Right renal cortex interstitium (tissue), 3 donors: Measurements from ENCODE around the gene TXNIP. TPM values are rescaled to one million over a fixed set of nuclear protein-coding genes. Genes with fewer than 3 reads are reported as not detected.

Source experiments
- DNase-seq, 3 donors: peaks; one replicate each; pipeline ENCODE4 v3.0.0-alpha.2; 2013; ENCODE audit warnings: low read depth in 3 of 3, low spot score in 2 of 3
- polyA plus RNA-seq, 3 donors: library from polyadenylated mRNA; unstranded; fragments of 120-200 nt; gene quantifications; one replicate each; pipeline ENCODE4 v1.2.1, GENCODE V29; 2013; ENCODE audit not compliant: insufficient read length in 3 of 3

The TXNIP gene
- polyA plus RNA-seq, 3 donors, result 417 to 557 (median 478) TPM

- DNase-seq, result no peak
Measured at GRCh38 chr1:145946477-145946986, 49.8 kb downstream of the TXNIP start.

- DNase-seq, result no peak
Measured at GRCh38 chr1:145944532-145944931, 51.8 kb downstream of the TXNIP start.

- no peak for DNase-seq
Measured at GRCh38 chr1:145942871-145943270, 53.5 kb downstream of the TXNIP start.

Other genes with a start within 250 kb of the TXNIP start
- 10 to 100 TPM; 14.0 to 15.5 (median 14.8) TPM for gene RNF115, start 172.5 kb downstream of the TXNIP start, polyA plus RNA-seq
- 10 to 100 TPM; 34.4 to 39.1 (median 37.7) TPM for gene POLR3C, start 172.4 kb downstream of the TXNIP start, polyA plus RNA-seq
- 1 to 10 TPM; 5.4 to 7.2 (median 5.4) TPM for gene NUDT17, start 150.9 kb downstream of the TXNIP start, polyA plus RNA-seq
- 10 to 100 TPM; 39.8 to 46.3 (median 41.5) TPM for gene PIAS3, start 137.5 kb downstream of the TXNIP start, polyA plus RNA-seq
- 1 to 10 TPM; 2.1 to 2.6 (median 2.2) TPM for gene ANKRD35, start 110.7 kb downstream of the TXNIP start, polyA plus RNA-seq
- gene ITGA10, start 86.5 kb downstream of the TXNIP start, polyA plus RNA-seq, result under 1 TPM; 0.59 to 0.90 (median 0.62) TPM
- gene PEX11B, start 77.9 kb downstream of the TXNIP start, polyA plus RNA-seq, result 10 to 100 TPM; 59.3 to 65.3 (median 60.0) TPM
- gene RBM8A, start 69.1 kb downstream of the TXNIP start, polyA plus RNA-seq, result 100 to 1,000 TPM; 222 to 225 (median 225) TPM
- 10 to 100 TPM; 24.3 to 26.2 (median 25.3) TPM for gene LIX1L, start 38.6 kb downstream of the TXNIP start, polyA plus RNA-seq
- under 1 TPM; 0.37 to 0.51 (median 0.37) TPM for gene ANKRD34A, start 32.0 kb downstream of the TXNIP start, polyA plus RNA-seq
- 10 to 100 TPM; 37.0 to 43.4 (median 39.5) TPM for gene POLR3GL, start 31.9 kb downstream of the TXNIP start, polyA plus RNA-seq
- under 1 TPM; 0.07 to 0.21 (median 0.16) TPM for gene HJV, start 25.2 kb upstream of the TXNIP start, polyA plus RNA-seq
- 1 to 10 TPM; 2.1 to 2.9 (median 2.8) TPM for gene NBPF10, start 148.2 kb upstream of the TXNIP start, polyA plus RNA-seq
- 10 to 100 TPM; 41.2 to 50.6 (median 45.0) TPM for gene NOTCH2NLA, start 232.4 kb upstream of the TXNIP start, polyA plus RNA-seq